KMS-11 (cell line): ENCODE data around the gene SLC7A7.

Experiments
- H2AFZ ChIP-seq: fragments of 200-600 bp; sonication (generic); 2 replicates; pipeline ENCODE4 v1.6.1; 2016; ENCODE audit warnings: antibody characterized with exemption, mixed run types, low read depth
- H3K27ac ChIP-seq: fragments of 200-600 bp; sonication (generic); 2 replicates; pipeline ENCODE4 v1.6.1; 2016; ENCODE audit warnings: mild to moderate bottlenecking, mixed run types
- H3K27me3 ChIP-seq: fragments of 200-600 bp; sonication (generic); 2 replicates; pipeline ENCODE4 v1.6.1; 2017; ENCODE audit warnings: mild to moderate bottlenecking, low read depth, mixed run types, moderate library complexity; ENCODE audit not compliant: insufficient read depth
- H3K36me3 ChIP-seq: fragments of 200-600 bp; sonication (generic); 2 replicates; pipeline ENCODE4 v1.6.1; 2017; ENCODE audit warnings: mild to moderate bottlenecking, mixed run types; ENCODE audit not compliant: insufficient read depth
- H3K4me1 ChIP-seq: fragments of 200-600 bp; sonication (generic); 2 replicates; pipeline ENCODE4 v1.6.1; 2016; ENCODE audit warnings: mild to moderate bottlenecking, low read depth, mixed run types; ENCODE audit not compliant: poor library complexity, severe bottlenecking
- H3K4me2 ChIP-seq: fragments of 200-600 bp; sonication (generic); 2 replicates; pipeline ENCODE4 v1.7.0; 2016; ENCODE audit warnings: mild to moderate bottlenecking, mixed run types
- H3K4me3 ChIP-seq: fragments of 200-600 bp; sonication (generic); IDR thresholded peaks from 2 replicates; pipeline ENCODE4 v1.6.1; 2017; ENCODE audit warnings: low read depth, low read length, mixed read lengths; ENCODE audit not compliant: insufficient read depth
- H3K79me2 ChIP-seq: fragments of 200-600 bp; sonication (generic); 2 replicates; pipeline ENCODE4 v1.6.1; 2016; ENCODE audit warnings: low read depth, mixed run types; ENCODE audit not compliant: insufficient read depth
- H3K9ac ChIP-seq: fragments of 200-600 bp; sonication (generic); 2 replicates; pipeline ENCODE4 v1.6.1; 2016; ENCODE audit warnings: mild to moderate bottlenecking, mixed run types
- H4K20me1 ChIP-seq: fragments of 200-600 bp; sonication (generic); 2 replicates; pipeline ENCODE4 v1.6.1; 2016; ENCODE audit warnings: mild to moderate bottlenecking, mixed run types; ENCODE audit not compliant: insufficient read depth
- TF ChIP-seq, protein P1 (sequence below): fragments of 200-600 bp; sonication (generic); conservative IDR thresholded peaks from 2 replicates; pipeline ENCODE4 v1.6.1; 2017; ENCODE audit warnings: low read depth, mild to moderate bottlenecking, antibody characterized with exemption, low read length, moderate library complexity, mixed read lengths

SLC7A7 gene

DNA sequence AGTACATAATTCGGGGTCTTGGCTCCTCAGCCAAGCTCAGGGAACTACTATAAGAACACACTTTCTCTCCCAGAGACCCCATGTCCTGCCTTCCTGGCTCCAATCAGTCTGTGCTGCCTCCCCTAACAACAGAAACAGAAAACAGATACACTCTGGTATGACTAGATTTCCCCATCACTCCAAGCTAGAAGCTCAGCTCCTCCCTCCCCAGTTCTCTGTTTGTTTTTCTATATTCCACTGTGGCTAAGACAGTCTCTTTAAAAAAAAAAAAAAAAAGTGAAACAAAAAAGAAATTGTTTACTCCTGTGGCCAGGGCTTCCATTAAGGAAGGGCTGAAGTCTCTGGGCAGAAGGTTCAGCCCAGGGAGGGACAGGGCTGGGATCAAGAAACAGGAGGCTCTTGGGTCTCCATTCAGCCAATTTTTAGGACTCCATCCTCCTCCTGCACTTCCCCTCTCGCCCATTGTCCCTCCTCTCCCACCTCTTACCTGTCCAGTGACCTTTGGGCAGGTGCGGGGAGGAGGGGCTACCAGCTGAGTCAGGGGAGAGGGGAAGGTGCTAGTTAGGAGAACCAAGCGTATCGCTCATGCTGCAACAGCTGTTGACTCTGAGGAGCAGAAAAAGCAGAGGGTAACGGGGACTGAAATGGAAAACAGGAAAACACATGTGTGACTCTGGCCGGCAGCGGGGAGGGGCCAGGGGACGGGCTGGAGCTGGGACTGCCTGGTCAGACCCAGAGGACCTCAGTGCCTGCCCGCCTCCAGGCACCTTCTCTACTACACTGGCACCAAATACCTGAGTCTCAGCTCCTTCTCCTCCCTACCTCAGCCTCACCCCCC, 4.1 kb upstream of the SLC7A7 start:
- Histone ChIP-seq H3K27me3 (no peaks in the 10 kb centered on the region), H2AFZ (peak overlapping the region; percentile 49; the same call in 1 of the 2 replicates), H4K20me1 (no peaks in the 10 kb centered on the region), H3K36me3 (no peaks in the 10 kb centered on the region), H3K4me3 (no peak overlapping the region), H3K9ac (peak overlapping the region; percentile 53), H3K4me2 (peak overlapping the region; percentile 92), H3K79me2 (no peaks in the 10 kb centered on the region), H3K27ac (peak overlapping the region; percentile 80), H3K4me1 (peaks cover 79% of the 10 kb centered on the region)
- TF ChIP-seq, protein P1, sequence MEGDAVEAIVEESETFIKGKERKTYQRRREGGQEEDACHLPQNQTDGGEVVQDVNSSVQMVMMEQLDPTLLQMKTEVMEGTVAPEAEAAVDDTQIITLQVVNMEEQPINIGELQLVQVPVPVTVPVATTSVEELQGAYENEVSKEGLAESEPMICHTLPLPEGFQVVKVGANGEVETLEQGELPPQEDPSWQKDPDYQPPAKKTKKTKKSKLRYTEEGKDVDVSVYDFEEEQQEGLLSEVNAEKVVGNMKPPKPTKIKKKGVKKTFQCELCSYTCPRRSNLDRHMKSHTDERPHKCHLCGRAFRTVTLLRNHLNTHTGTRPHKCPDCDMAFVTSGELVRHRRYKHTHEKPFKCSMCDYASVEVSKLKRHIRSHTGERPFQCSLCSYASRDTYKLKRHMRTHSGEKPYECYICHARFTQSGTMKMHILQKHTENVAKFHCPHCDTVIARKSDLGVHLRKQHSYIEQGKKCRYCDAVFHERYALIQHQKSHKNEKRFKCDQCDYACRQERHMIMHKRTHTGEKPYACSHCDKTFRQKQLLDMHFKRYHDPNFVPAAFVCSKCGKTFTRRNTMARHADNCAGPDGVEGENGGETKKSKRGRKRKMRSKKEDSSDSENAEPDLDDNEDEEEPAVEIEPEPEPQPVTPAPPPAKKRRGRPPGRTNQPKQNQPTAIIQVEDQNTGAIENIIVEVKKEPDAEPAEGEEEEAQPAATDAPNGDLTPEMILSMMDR, result no peak

DNA sequence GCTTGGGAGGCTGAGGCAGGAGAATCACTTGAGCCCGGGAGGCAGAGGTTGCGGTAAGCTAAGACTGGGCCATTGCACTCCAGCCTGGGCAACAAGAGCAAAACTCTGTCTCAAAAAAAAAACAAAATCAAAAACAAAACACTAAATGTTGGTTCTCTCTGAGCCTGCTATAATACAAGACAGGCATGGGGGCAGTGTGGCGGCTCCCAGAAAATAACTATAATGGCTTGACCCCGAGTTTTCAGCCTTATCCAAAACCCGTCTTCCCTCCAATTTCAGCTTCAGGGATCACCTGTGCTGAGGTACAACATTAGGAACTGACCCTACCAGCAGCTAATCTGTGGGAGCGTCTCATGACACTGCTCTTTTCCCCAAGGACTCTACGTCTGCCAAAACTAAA, 862 bp downstream of the SLC7A7 start:
- no peaks in the 10 kb centered on the region for H3K27me3 ChIP-seq
- H3K4me3 ChIP-seq, result no peak overlapping the region
- H3K9ac ChIP-seq, result 0 out of 2 replicates have a peak overlapping the region, but pooled peaks have one; percentile 20
- H2AFZ ChIP-seq, result no peak overlapping the region
- no peaks in the 10 kb centered on the region for H4K20me1 ChIP-seq
- no peaks in the 10 kb centered on the region for H3K79me2 ChIP-seq
- H3K4me1 ChIP-seq, result peaks cover 95% of the 10 kb centered on the region
- H3K36me3 ChIP-seq, result no peaks in the 10 kb centered on the region
- peak overlapping the region; percentile 69; the same call in 1 of the 2 replicates for H3K4me2 ChIP-seq
- H3K27ac ChIP-seq, result peak overlapping the region; percentile 90
- TF ChIP-seq, protein P1, result no peak

DNA sequence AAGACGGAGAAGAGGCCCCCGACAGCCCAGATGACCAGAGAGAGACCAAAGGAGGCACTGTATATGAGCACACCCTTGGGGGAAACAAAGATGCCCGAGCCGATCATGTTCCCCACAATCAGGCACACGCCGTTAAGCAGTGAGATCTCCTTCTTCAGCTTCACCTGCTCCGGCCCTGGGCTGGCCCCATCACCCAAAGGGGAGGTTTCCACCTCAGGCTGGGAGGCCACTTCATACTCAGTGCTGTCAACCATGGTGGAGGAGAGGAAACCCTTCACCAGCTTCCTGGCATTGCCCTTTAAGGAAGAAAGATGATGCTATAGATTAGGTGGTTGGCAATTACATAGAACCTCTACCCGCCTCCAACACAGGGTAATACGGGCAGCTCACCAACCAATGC, 2.1 kb downstream of the SLC7A7 start:
- H3K27me3 ChIP-seq, result no peaks in the 10 kb centered on the region
- no peaks in the 10 kb centered on the region for H3K79me2 ChIP-seq
- TF ChIP-seq, protein P1, result no peak
- H3K36me3 ChIP-seq, result no peaks in the 10 kb centered on the region
- no peak overlapping the region for H3K4me3 ChIP-seq
- H3K9ac ChIP-seq, result no peak overlapping the region
- H3K4me1 ChIP-seq, result peaks cover 92% of the 10 kb centered on the region
- H2AFZ ChIP-seq, result no peak overlapping the region
- H4K20me1 ChIP-seq, result no peaks in the 10 kb centered on the region
- H3K27ac ChIP-seq, result peak overlapping the region; percentile 95; the same call in 1 of the 2 replicates
- 0 out of 2 replicates have a peak overlapping the region, but pooled peaks have one; percentile 80 for H3K4me2 ChIP-seq

DNA sequence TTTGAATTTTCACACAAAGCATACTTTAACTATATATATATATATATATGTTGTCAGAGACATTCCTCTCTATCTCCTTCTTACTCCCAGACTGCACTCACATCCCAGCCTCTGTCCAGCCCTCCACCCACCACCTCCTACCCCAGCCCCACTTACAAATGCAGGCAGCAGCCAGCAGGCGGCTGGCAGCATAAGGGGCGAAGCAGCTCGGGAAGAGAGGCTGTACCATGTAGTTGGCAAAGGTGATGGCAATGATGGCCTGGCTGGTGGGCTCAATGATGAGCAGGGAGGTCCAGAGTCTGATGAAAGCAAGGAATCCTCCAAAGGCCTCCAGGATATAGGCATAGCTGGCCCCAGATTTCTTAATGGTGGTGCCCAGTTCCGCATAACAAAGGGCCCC, 2.5 kb downstream of the SLC7A7 start:
- H3K27me3 ChIP-seq, result no peaks in the 10 kb centered on the region
- peaks cover 90% of the 10 kb centered on the region for H3K4me1 ChIP-seq
- no peaks in the 10 kb centered on the region for H4K20me1 ChIP-seq
- peak overlapping the region; percentile 95 for H3K27ac ChIP-seq
- H3K4me3 ChIP-seq, result no peak overlapping the region
- H2AFZ ChIP-seq, result no peak overlapping the region
- 0 out of 2 replicates have a peak overlapping the region, but pooled peaks have one; percentile 80 for H3K4me2 ChIP-seq
- H3K9ac ChIP-seq, result no peak overlapping the region
- H3K36me3 ChIP-seq, result no peaks in the 10 kb centered on the region
- no peaks in the 10 kb centered on the region for H3K79me2 ChIP-seq
- TF ChIP-seq, protein P1, result no peak
